ENCODE data around the gene USP25.

The USP25 gene

GRCh38 chr21:15823486-15824150 is 93.8 kb downstream of the USP25 start:
- no peak for DNase-seq

- DNase-seq = no peak
Measured at GRCh38 chr21:15825700-15826099, 95.9 kb downstream of the USP25 start.

GRCh38 chr21:15826147-15826780 is 96.5 kb downstream of the USP25 start:
- DNase-seq = no peak

- DNase-seq = no peak
Measured at GRCh38 chr21:15826908-15827601, 97.3 kb downstream of the USP25 start.

- DNase-seq = no peak
Measured at GRCh38 chr21:15831497-15831896, 101.7 kb downstream of the USP25 start.

DNA sequence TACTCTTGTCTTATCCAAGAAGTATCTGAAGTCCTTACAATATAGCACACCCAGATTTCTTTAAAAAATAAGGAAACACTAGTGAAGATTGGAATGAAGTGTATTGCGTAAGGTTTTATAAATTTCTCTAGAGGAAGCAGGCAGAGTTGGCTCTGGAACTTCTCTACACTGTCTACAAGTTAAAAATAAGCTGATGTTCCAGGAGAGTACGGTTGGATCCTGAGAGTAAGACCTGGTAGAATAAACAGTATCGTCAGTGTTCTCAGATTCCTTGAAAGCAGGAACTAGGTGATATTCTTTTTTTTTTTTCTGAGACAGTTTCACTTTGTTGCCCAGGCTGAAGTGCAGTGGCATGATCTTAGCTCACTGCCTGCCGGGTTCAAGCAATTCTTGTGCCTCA is 107.9 kb downstream of the USP25 start:
- no peak for DNase-seq

DNA sequence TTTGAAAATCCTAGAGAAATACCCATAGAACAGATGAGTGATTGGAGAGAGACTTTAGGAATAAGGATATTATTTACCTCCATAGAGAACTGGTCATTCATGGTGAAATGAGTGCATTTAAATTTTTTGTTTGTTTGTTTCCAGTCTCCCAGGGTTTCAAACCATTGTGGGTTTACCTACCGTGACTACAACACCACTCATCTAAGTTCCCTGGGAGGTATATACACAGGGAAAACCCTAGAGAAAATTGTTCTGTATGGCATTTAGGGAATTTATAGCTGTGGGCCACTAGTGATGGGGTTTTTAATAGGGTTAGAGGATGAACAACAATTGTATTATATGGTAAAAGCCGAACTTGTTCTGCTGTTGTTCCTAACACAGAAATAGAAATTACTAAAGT is 109.2 kb downstream of the USP25 start:
- no peak for DNase-seq

- no peak for DNase-seq
Measured at GRCh38 chr21:15839601-15840000, 109.8 kb downstream of the USP25 start.

DNA sequence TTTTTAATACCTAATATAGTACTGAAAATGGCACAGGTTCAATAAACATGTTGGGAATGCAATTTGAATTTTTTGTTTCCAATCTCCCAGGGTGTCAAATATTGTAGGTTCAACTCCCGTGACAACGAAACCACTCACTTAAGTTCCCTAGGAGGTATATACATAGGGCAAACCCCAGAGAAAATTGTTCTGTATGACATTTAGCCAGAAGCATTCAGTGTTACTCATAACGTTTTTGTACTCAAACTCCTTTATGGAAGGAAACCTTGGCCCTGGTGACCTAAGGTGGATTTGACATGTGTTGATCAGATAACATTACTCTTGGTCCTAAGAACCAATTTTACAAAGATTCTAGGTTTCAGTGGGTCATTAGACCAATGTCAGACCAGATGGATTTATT is 110.6 kb downstream of the USP25 start:
- no peak for DNase-seq

DNA sequence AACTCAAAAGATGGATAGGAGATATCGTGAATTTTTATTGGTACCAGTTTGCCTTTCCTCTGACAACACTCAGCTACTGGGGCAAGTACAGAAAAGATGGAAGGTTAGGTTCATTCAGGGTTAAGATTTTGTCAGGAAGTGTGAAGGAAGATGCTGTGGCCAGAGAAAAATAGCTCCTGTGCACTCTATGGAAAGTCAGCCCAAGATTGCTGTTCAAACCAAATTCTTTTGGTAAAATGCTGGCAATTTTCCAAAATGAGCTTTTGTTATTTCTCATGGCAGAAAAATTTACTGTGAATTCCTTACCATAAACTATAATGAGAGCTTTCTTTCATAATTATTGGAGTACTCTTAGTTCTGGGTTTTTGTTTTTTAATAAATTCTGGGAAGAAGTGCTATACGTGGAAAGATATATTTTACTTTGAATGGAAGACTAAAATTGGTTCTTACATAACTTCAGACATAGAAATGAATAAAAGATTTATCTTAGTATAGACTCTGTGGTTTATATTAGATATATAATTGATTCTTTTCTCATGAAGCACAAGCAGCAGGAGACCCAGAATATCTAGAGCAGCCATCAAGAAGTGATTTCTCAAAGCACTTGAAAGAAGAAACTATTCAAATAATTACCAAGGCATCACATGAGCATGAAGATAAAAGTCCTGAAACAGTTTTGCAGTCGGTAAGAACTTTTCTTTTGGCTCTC is 112.2 kb downstream of the USP25 start:
- DNase-seq = no peak

- DNase-seq = no peak
Measured at GRCh38 chr21:15842565-15842880, 112.7 kb downstream of the USP25 start.

- no peak for DNase-seq
Measured at GRCh38 chr21:15843766-15844165, 114.0 kb downstream of the USP25 start.

DNA sequence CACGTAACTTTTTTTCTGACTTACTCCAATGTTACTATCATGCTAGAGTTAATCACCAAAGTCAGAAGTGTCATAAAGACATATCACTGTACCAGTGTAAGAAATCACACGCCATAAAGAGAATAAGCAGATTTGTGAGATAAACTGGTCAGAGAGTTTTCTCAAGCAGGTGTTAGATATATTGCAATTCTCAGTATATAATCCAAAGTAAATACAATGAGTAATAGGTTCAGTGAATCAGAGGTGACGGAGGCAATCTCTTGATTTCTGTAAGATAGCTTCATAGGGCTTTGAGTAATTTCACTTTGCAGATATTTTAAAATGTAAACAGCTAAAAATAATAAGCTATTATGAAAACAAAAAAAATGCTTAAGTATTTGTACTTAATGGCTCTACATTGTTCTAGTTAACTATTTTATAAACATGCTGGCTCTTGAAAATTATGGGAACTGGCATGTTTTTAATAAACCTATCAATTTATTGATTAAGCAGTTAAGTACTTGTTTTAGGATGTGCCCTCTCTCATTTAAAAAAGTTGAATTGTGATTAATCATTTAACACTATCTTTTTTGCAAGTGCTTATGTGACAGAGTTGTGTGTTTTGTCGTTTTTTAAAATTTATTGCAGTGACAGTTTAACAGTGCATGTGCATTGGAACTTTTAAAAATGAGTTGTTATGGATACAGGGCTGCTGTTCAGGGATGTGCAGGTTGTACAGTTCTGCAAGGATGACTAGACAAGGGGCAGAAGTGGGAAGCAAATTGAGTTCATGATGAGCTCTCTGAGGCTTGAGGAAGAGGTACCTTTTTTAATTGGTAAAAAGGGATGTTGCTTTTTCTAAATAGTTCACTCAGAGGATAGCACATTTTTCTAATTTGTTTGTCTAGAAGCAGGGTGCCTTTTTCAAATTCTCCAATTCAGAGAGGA is 119.1 kb downstream of the USP25 start:
- DNase-seq = no peak

DNA sequence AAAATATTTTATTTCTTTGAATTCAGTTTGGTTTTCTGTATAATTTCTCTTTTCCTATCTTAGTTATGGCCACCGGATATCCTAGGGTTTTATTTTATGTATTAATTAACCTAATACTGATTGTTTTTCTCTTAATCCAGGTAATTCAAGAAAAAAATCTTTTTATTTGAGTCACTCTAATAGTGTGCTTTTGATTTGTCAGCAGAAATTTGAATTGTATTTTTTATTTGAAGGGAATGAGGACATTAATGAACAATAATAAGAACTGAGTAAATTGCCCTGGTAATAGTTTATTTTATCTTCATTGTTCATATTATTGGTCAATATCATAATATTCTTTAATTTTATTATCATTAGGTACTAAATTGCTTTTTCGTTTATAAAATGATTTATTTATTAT is 120.1 kb downstream of the USP25 start:
- DNase-seq = no peak

- no peak for DNase-seq
Measured at GRCh38 chr21:15850645-15851044, 120.9 kb downstream of the USP25 start.

DNA sequence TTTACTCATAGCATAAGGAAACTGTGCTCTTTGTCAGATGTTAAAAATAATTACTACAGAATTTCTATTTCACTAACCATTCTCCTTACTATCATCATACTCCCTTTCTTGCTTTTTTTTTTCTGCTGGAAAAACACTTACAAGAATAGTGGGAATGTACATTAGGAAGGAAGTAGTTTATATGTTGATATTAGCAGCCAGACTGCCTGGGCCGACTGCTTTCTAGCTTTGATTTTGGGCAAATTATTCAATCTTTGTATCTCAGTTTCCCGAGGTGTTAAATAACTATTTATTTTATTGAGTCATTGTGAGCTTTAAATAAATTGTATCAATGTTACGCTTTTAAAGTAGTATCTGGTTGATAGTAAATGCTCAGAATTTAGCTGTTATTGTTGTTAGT is 122.4 kb downstream of the USP25 start:
- DNase-seq = no peak

- no peak for DNase-seq
Measured at GRCh38 chr21:15853126-15853525, 123.3 kb downstream of the USP25 start.

GRCh38 chr21:15856813-15857212 is 127.0 kb downstream of the USP25 start:
- DNase-seq = no peak

- no peak for DNase-seq
Measured at GRCh38 chr21:15857740-15858139, 128.0 kb downstream of the USP25 start.

- DNase-seq = no peak
Measured at GRCh38 chr21:15860541-15860940, 130.8 kb downstream of the USP25 start.

GRCh38 chr21:15868940-15869339 is 139.2 kb downstream of the USP25 start:
- DNase-seq = no peak

DNA sequence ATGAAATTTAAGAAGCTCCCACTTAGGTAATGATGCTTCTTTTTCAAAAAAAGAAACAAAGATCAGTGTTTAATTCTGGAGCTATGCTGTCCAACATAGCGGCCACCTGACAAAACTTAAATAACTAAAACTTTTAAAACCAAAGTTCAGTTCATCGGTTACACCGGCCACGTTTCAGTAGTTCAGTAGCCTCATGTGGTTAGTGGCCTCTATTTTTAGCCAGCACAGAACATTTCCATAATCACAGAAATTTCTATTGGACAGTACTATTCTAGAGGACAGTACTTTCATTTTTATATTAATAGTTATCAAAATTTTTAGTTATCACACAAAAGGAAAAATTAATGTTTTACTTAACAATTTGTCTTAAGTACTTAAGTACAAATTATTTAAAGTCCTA is 141.0 kb downstream of the USP25 start:
- DNase-seq = no peak

- no peak for DNase-seq
Measured at GRCh38 chr21:15872236-15872635, 142.5 kb downstream of the USP25 start.
